ENCODE measurements around the gene PPP6R3. TPM values are rescaled to one million over a fixed set of nuclear protein-coding genes. Genes with fewer than 3 reads are reported as not detected.
A peak's percentile ranks its signal among the peaks of the same experiment; 100 is the strongest.

Gene PPP6R3
- total and polyA plus RNA-seq, 2 experiments from 2014 or later: 41.9 to 118 TPM

DNA sequence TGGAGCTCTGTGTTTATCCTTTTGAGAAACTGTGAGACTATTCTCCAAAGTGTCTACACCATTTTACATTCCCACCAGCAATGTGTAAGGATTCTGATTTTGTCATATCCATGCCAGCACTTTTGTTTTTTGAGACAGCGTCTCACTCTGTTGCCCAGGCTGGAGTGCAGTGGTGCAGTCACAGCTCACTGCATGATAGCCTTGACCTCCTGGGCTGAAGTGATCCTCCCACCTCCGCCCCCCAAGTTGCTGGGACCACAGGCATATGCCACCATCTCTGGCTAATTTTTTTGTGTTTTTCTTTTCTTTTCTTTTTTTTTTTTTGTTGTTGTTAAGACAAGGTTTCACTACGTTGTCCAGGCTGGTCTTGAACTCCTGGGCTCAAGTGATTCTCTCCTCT is 35.3 kb downstream of the PPP6R3 start:
- TF ChIP-seq, protein P1, sequence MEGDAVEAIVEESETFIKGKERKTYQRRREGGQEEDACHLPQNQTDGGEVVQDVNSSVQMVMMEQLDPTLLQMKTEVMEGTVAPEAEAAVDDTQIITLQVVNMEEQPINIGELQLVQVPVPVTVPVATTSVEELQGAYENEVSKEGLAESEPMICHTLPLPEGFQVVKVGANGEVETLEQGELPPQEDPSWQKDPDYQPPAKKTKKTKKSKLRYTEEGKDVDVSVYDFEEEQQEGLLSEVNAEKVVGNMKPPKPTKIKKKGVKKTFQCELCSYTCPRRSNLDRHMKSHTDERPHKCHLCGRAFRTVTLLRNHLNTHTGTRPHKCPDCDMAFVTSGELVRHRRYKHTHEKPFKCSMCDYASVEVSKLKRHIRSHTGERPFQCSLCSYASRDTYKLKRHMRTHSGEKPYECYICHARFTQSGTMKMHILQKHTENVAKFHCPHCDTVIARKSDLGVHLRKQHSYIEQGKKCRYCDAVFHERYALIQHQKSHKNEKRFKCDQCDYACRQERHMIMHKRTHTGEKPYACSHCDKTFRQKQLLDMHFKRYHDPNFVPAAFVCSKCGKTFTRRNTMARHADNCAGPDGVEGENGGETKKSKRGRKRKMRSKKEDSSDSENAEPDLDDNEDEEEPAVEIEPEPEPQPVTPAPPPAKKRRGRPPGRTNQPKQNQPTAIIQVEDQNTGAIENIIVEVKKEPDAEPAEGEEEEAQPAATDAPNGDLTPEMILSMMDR (IDR thresholded peaks at IDR 0.05; ENCODE audit: low read depth, low read length): no peak
- no peak for DNase-seq (ENCODE audit: low read depth in 1 of 2, low spot score in 1 of 2)
- no peak overlapping the region for H3K4me3 ChIP-seq
- peaks cover 23% of the 10 kb centered on the region for H3K4me1 ChIP-seq (ENCODE audit: low read depth)
- no peaks in the 10 kb centered on the region for H3K9me3 ChIP-seq (ENCODE audit: low read depth)
- H3K27ac ChIP-seq: no peak overlapping the region
- no peaks in the 10 kb centered on the region for H3K36me3 ChIP-seq
- no peaks in the 10 kb centered on the region for H3K27me3 ChIP-seq

DNA sequence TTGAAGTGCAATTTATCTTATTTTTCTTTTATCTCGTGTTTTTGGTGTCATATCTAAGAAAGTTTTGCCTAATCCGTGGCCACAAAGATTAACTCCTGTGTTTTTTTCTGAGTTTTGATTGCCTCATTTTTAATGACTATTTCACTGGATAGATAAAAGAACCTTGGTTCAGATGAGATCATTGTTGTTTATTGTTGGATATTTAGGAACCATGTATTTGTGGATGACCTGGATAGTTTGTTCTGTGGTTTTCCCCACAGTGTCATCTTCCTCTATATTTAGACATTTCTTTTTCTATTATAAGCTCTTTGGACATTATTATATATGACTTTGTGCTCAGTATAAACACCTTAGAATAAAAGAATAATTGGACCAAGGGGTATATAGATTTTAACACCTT is 37.2 kb downstream of the PPP6R3 start:
- no peaks in the 10 kb centered on the region for H3K9me3 ChIP-seq (ENCODE audit: low read depth)
- H3K4me3 ChIP-seq: no peak overlapping the region
- H3K27ac ChIP-seq: no peak overlapping the region
- no peaks in the 10 kb centered on the region for H3K36me3 ChIP-seq
- H3K4me1 ChIP-seq (ENCODE audit: low read depth): peaks cover 27% of the 10 kb centered on the region
- no peaks in the 10 kb centered on the region for H3K27me3 ChIP-seq
- DNase-seq (ENCODE audit: low read depth in 1 of 2, low spot score in 1 of 2): peak in 1 of 2 donors; percentile 41
- TF ChIP-seq, protein P1 (IDR thresholded peaks at IDR 0.05; ENCODE audit: low read depth, low read length): no peak

DNA sequence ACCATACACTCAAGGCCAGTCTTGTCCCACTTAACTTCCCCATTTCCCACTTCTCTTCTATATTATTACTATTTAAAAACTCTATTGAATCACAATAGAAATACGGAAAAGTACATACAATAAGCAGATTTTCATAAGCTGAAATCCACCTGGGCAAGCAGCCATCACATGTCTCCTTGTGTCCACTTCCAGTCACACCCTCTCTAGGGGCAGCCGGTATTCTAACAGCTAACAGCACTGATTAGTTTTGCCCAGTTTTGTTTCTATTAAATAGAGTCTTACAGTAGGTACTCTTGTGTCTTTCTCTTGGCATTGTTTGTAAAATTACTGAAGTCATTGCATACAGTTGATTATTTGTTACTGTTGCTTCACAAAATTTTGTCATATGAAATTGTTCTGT is 37.8 kb downstream of the PPP6R3 start:
- TF ChIP-seq, protein P1 (IDR thresholded peaks at IDR 0.05; ENCODE audit: low read depth, low read length): no peak
- Histone ChIP-seq H3K9me3 (ENCODE audit: low read depth) (no peaks in the 10 kb centered on the region), H3K27ac (no peak overlapping the region), H3K27me3 (no peaks in the 10 kb centered on the region), H3K4me1 (ENCODE audit: low read depth) (peaks cover 32% of the 10 kb centered on the region), H3K36me3 (no peaks in the 10 kb centered on the region), H3K4me3 (no peak overlapping the region)
- DNase-seq (ENCODE audit: low read depth in 1 of 2, low spot score in 1 of 2): peak in 1 of 2 donors; percentile 21

DNA sequence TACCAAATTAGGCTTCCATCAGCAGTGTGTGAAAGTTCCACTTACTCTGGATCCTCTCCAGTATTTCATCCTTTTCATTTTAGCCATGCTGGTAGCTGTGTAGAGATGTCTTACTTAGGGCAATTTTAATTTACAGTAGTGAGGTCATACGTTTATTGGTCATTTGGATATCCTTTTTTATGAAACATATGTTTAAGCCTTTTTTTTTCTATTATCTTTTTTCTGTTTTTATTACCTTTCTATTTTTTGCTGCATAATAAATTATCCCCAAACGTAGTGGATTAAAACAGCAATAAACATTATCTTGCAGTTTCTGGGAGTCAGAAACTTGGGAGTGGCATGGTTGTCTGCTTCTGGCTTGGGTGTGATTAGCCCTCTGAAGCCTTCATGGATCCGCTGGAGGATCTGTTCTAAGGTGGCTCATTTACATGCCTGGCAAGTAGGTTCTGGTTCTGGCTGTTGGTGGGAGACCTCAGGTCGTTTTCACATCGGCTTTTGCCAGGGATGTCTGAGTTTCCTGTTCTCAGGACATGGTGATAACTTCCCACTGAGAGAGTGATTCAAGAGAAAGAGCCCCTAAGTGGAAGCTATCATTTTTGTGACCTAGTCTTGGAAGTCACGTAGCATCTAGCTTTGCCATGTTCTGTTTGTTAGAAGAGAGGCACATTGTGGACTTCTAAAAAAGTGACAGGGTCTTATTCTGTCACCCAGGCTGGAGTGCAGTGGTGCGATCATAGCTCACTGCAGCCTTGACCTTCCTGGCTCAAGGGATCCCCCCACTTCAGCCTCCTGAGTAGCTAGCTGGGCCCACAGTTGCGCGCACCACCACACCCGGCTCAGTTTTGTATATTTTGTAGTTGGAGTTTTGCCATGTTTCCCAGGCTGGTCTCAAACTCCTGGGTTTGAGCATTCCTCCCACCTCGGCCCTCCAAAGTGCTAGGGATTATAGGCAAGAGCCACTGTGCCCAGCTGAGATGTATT is 38.6 kb downstream of the PPP6R3 start:
- no peaks in the 10 kb centered on the region for H3K27me3 ChIP-seq
- no peaks in the 10 kb centered on the region for H3K36me3 ChIP-seq
- H3K9me3 ChIP-seq (ENCODE audit: low read depth): no peaks in the 10 kb centered on the region
- no peak for DNase-seq (ENCODE audit: low read depth in 1 of 2, low spot score in 1 of 2)
- TF ChIP-seq, protein P1 (IDR thresholded peaks at IDR 0.05; ENCODE audit: low read depth, low read length): no peak
- H3K4me3 ChIP-seq: no peak overlapping the region
- peaks cover 41% of the 10 kb centered on the region for H3K4me1 ChIP-seq (ENCODE audit: low read depth)
- peak overlapping the region; percentile 45 for H3K27ac ChIP-seq

DNA sequence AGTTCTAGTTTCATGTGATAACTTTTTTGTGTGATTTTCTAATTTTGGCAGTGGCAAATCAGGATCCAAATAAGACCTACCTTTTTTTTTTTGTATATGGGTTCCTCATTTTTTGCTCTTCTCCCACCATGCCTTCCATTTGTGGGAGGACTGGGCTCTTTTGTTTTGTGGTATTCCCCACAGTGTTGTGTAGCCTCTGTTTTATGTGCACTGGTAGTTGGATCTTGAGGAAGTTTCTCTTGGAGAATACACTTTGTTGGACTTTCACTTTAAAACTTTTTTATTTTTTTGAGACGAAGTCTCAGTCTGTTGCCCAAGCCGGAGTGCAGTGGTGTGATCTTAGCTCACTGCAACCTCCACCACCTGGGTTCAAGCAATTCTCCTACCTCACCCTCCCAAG is 39.7 kb downstream of the PPP6R3 start:
- Histone ChIP-seq H3K9me3 (ENCODE audit: low read depth) (no peaks in the 10 kb centered on the region), H3K27me3 (no peaks in the 10 kb centered on the region), H3K4me3 (no peak overlapping the region), H3K4me1 (ENCODE audit: low read depth) (peaks cover 51% of the 10 kb centered on the region), H3K36me3 (no peaks in the 10 kb centered on the region), H3K27ac (no peak overlapping the region)
- TF ChIP-seq, protein P1 (IDR thresholded peaks at IDR 0.05; ENCODE audit: low read depth, low read length): no peak
- no peak for DNase-seq (ENCODE audit: low read depth in 1 of 2, low spot score in 1 of 2)

Measured in cardiac muscle cell (in vitro differentiated cells and primary cell).